ENCODE results near the gene MKKS. TPM values are rescaled to one million over a fixed set of nuclear protein-coding genes. Genes with fewer than 3 reads are reported as not detected.

MKKS gene
- polyA plus RNA-seq, 3 donors, result 26.5 to 34.5 (median 32.4) TPM

DNA sequence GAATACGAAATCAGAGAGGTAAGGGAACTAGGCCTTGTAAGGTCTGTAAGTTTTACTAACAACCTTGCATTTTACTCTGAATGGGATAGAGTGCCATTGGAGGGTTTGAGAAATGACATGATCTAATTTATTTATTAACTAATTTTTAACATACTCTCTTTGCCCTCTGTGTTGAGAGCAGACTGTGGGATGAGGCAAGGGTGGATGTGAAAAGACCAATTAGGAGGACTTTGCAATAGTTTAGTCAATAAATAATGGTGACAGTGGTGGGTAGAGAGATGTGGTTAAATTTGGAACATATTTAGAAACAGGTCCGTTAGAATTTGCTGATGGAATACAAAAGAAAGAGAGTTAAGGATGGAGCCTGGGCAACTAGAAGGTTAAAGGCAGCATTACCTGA lies 60.0 kb downstream of the MKKS start:
- no peak for DNase-seq

DNA sequence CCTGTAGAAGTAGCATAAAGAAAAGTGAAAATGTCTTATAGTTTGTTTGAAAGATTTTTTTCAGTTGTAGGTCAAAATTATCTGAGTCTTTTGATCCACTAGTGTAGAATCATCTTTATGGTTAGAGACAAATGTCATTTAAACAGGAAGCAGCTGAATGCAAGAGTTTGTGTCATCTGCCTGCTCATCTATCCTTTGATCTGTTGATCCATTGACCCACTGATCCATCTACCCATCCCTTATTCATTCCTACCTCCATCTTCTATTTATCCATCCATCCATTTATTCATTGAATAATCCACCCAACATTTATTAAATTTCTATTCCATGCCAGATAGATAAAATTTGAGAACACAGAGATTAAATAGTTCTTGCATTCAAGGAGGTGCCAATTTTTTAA lies 62.6 kb downstream of the MKKS start:
- DNase-seq, result no peak

DNA sequence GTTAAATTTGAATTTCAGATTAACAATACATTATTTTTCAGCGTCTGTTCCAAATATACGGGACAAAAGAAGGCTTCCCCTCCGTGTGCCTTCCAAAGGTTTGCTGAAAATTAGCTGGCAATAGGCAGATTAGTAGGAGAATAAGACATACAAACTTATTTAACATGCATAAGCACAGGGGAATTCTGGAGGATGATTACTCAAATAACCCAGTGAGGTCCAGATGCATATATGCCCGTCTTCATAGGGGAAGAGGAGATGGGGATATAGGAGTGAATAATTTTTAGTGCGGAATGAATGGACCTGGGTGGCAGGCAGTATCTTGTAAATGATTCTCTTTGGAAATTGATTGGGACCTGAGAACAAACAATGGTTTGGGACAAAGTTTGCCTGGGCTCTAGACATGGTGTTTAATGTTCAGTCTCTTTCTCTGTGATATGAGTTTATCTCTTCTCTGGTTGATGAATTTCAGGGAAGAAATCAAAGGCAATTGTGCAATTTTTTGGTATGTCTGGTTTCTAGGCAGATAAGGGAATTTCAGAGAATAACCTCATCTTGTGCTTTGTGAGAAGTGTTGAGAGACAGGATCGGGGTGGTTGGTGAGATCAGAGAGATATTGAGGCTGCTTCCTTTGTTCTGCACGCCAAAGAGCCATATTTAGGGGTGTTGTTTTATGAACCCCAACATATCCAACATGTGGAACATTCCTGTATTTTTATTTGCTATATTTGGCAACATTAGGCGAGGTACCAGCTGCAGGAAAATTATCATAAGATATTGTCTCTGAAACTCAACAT lies 63.7 kb downstream of the MKKS start:
- no peak for DNase-seq

DNA sequence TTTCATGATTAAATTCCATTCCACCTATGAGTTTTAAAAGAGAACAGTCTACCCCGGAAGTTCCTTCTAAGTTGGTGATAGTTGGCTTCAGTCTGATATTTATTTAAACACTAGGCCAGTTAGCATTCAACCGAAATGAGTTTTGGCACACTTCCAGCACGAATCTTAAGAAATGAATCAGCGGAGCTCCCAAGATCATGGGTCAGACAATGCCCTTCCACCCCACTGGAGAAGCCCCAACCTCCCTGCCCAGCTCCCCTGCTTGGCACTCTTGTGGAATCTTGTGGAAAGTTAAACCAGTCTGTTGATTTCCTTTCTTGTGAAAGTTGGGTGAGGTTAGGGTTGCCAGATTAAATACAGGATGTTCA lies 64.3 kb downstream of the MKKS start:
- no peak for DNase-seq

DNA sequence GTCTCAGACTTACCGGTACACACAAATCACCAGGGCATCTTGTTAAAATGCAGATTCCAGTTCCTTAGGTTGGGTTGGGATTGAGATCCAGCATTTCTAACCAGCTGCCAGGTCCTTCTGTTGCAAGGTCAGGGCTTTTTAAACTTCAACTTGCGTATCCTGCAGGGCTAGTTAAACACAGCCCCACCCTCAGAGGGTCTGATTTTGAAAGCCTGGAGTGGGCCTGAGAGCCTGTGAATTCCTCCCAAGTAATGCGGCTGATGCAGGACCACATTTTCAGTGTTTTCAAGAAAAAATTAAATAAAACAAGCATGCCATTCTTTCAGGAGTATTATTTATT lies 65.3 kb downstream of the MKKS start:
- DNase-seq, result no peak

DNA sequence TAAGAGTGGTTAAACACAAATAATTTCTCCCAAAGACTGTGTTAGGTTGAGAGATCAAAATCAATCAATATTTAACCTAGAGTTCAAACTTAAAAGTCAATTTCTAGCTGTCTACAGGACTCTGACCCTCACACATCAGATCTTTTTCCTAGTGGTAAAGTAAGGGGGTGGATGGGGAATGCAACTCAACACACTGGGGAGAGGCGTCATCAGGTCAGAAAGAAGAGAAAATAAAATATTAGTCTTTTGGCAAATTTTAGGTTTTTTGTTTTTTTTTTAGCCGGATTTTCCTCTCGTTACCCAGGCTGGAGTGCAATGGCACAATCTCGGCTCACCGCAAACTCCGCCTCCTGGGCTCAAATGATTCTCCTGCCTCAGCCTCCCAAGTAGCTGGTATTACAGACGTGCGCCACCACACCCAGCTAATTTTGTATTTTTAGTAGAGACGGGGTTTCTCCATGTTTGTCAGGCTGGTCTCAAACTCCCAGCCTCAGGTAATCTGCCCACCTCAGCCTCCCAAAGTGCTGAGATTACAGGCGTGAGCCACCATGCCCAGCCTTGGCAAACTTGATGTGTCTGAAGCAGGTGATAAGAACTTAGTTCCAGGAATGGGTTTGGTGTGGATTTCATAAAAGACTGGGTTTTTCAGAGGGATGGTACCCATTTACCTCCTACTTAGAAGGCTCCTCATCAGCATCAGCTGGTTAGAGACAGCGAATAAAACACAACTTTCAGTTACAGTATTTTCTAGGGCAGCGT lies 65.9 kb downstream of the MKKS start:
- no peak for DNase-seq

DNA sequence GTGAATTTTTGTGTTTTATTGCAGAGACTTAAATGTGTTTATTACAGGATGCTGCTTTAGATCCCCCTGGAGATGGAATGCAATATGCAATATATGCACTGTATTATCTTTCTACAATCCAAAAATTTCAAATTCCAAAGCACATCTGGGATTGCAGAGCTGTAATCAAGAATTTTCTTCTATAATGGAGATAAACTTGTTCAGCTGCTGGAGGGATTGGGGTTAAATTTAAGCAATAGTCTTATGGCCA lies 66.4 kb downstream of the MKKS start:
- no peak for DNase-seq

DNA sequence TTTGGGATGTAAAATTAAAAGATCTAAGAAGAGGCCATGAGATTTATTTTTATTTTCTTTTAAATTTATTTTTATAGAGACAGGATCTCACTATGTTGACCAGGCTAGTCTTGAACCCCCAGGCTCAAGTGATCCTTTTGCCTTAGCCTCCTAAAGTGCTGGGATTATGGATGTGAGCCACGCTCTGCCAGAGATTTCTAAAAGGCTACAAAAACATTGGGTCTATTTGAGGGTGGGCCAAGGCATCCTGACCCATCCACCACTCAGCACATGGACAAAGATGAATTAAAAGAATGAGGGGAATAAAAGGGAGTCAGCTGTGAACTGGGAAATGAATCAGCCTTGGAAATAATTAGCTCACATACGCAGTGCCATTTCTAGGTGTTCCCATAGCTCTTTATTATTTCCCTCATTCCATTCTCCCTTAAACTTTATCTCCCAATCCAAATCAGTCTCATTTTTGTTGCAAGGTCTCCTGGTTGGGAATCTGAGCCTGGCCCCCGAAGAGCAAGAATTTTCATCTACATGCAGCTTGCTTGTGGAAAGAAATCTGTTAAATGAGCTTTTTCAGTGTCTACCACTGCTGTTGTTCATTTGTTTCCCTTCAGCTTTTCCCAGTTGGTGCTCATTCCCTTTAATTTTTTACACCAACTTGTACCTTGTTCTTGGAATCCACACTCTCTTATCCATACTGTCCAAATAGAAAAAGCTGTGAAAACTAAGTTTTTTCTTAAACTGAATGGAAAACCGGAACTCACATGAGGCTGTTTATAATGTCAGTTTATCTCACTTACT lies 66.9 kb downstream of the MKKS start:
- no peak for DNase-seq

DNA sequence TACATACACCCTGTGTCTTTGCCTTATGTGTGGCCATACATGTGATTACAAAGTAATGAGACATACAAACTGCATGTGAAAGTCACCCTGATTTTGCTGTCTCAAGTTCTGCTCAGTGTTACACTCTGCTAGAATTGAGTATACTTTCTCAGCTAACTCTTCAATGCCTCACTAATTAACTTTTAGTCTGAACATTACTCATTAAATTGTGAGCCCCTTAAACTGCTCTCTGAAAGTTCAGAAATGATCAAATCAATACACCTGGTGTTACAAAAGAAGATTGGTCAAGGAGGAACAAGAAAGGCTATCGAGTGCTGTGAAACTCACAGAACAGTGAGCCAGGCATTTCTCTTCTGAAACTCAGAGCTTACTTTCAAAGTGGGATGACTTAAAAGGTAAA lies 71.3 kb downstream of the MKKS start:
- no peak for DNase-seq

DNA sequence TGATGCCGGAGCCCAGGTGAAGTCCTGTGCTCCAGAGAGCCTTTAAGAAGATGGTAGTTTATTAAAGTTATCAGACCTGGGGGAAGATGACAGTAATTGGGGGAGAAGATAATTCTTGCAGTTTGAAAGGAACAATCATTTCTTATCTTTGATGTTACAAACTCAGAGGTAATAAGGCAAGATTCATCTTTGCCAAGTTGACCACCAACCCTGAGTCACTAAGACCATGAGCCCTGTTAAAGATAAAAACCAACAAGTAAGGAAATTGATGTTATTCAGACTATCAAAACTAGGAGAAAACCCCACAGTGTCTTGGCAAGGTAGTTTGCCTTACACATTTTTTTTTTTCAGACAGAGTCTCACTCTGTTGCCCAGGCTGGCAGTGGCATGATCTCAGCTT lies 73.1 kb downstream of the MKKS start:
- DNase-seq, result no peak

DNA sequence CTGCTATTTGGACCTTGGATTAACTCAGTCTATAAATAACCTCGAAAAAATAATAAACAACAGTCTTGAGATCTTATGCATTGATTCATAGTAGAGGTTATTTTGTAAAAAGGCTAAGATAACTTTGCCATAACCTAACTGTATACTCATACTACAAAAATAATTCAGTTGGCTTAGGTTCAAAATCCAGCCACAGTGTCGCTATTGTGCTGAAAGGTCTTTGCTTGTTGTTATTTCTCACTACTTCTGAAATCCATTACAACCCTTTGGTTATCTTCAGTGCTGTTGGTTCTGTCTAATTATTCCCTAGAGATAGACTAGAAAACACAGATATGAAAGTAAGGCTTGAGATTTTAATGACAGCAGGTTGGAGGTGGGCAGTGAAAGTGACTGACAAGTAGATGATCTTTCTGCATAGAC lies 74.4 kb downstream of the MKKS start:
- DNase-seq, result no peak

DNA sequence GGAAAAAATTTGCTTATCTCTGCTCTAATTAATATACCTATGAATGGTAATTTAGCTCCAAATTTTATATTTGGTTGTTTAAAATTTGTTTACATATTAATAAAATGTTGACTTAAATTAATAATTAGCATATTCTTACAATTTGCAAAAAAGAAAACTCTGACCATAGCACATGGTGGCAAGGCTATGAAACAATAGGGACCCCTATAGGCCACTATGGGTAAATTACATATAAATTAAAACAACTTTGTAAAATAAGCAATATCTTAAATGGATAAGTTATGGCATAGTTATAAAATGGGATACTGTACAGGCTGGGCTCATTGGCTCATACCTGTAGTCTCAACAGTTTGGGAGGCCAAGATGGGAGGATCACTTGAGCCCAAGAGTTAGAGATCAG lies 76.0 kb downstream of the MKKS start:
- no peak for DNase-seq

DNA sequence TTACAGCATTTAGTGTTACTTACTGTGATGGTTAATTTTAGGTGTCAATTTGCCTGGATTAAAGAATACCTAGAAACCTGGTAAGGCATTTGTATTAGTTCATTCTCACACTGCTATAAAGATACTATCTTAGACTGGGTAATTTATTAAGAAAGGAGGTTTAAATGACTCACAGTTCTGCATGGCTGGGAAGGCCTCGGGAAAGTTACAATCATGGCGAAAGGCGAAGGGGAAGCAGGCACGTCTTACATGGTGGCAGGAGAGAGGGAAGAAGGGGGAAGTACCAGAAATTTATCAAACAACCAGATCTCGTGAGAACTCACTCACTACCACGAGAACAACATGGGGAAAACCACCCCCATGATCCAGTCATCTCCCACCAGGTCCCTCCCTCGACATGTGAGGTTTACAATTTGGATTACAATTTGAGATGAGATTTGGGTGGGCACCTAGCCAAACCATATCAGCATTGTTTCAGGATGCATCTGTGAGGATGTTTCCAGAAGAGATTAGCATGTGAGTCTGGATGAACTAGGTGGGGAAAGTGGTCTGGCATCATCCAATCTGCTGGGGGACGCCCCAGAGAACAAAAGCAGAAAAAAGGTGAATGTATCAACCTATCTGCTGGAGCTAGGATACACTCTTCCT lies 76.8 kb downstream of the MKKS start:
- DNase-seq, result no peak

DNA sequence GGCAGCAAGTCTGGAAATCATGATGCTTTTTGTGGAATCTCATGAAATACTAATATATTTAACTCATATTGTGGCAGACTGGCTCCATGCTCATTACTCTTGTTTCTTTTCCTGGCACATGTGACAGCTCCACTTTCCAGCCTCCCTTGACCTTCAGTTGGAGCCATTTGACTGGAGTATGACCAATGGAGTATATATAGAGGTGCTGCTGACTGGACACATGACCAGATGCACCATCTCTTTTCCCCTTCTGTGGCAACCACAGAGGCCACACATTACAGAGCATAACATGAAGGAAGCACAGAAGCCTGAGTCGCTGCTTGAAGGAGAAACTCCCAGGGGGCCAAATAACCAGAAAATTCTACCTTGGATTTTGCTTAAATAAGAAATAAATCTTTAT lies 77.4 kb downstream of the MKKS start:
- DNase-seq, result no peak

DNA sequence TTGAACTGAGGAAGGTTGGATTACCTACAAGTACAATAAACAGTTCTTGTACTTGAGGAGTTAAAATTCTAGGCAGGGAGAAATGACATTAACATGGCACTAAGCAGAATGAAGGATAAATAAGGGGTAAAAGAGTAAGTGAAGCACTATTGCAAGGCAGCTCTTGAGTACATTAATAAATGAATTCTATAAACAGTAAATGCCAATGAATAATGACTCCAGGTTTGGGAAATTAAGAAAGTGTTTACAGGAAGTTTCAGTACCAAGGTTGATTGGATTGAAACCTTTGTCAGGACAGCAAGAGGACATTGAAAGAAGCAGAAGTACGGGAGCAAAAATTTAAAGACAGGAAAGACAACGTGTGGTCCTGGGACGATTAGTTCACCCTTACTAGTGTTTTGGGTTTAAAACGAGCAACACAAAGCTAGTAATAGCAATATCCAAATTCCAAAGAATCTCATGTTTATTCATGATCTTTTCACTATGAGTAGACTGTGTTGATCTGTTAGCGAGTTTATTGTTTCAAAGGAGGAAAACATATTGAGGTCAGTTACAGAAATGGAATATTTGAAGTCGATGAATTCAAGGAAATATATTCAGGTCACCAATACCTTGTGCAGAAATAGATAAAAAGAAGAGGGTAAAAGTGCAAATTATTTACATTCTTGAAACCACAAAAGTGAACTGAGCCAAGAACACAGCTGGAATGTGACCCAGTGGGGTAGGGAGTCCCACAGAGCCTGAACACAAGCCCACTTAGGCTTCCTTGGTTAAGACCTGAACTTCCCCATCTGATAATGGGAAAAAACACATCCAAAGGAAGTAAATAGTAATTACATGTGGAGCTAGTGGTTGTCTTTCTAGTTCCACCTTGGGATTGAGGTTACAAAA lies 80.8 kb downstream of the MKKS start:
- no peak for DNase-seq

Other genes with a start within 250 kb of the MKKS start
- gene SNAP25, start 215.4 kb downstream of the MKKS start, polyA plus RNA-seq (ENCODE audit: insufficient read length in 3 of 3), result 1 to 10 TPM; 6.1 to 6.7 (median 6.6) TPM
- 10 to 100 TPM in 2 of 3 donors, 1 to 10 TPM in 1; 5.9 to 11.2 (median 10.7) TPM for gene SLX4IP, start 1.1 kb upstream of the MKKS start, polyA plus RNA-seq (ENCODE audit: insufficient read length in 3 of 3)
- 100 to 1,000 TPM; 167 to 235 (median 210) TPM for gene JAG1, start 239.8 kb upstream of the MKKS start, polyA plus RNA-seq (ENCODE audit: insufficient read length in 3 of 3)